Measurements from ENCODE around the gene HNRNPF. TPM values are rescaled to one million over a fixed set of nuclear protein-coding genes. Genes with fewer than 3 reads are reported as not detected.

HNRNPF gene
- total RNA-seq, 2 donors from 2014 or later, result 283 to 299 TPM

GRCh38 chr10:43384252-43385221 is 24.4 kb downstream of the HNRNPF start:
- no peak overlapping the region for H3K9ac ChIP-seq (ENCODE audit: extremely low read depth, low read length, poor library complexity, severe bottlenecking)
- 91 to 92% methylated on average over 9 to 10 of the region's 10 CpGs for WGBS, 2 experiments (ENCODE audit: insufficient coverage in 1 of 2, insufficient read length in 1 of 2)
- DNase-seq, result no peak
- H3K4me3 Mint-ChIP-seq, result no peak overlapping the region
- peaks cover 44% of the 10 kb centered on the region for H3K36me3 ChIP-seq (ENCODE audit: control insufficient read depth, insufficient read depth, low read length)
- H3K9me3 ChIP-seq (ENCODE audit: control insufficient read depth, low read length), result no peaks in the 10 kb centered on the region
- no peak overlapping the region for H3K4me3 ChIP-seq (ENCODE audit: low read length)
- H3K27ac ChIP-seq (ENCODE audit: low read depth, low read length), result no peak overlapping the region
- H3K4me1 Mint-ChIP-seq, result peaks cover 13% of the 10 kb centered on the region
- no peaks in the 10 kb centered on the region for H3K9me3 Mint-ChIP-seq
- H3K36me3 Mint-ChIP-seq (ENCODE audit: low read depth), result peaks cover 39% of the 10 kb centered on the region
- H3K27ac Mint-ChIP-seq, result peak overlapping the region; percentile 76
- no peaks in the 10 kb centered on the region for H3K27me3 ChIP-seq (ENCODE audit: control insufficient read depth, insufficient read depth, low read length, poor library complexity, severe bottlenecking)
- no peaks in the 10 kb centered on the region for H3K27me3 Mint-ChIP-seq (ENCODE audit: insufficient read depth)
- no peak for TF ChIP-seq CTCF (conservative IDR thresholded peaks at IDR 0.05)
- peaks cover 6% of the 10 kb centered on the region for H3K4me1 ChIP-seq (ENCODE audit: control insufficient read depth, insufficient read depth, low read length)

- peak overlapping the region; percentile 39 for H3K27ac Mint-ChIP-seq
- WGBS, 2 experiments (ENCODE audit: insufficient coverage in 1 of 2, insufficient read length in 1 of 2), result 77 to 88% methylated on average over 14 of the region's 14 CpGs
- Histone ChIP-seq H3K9ac (ENCODE audit: extremely low read depth, low read length, poor library complexity, severe bottlenecking) (no peak overlapping the region), H3K4me3 (ENCODE audit: low read length) (no peak overlapping the region), H3K4me1 (ENCODE audit: control insufficient read depth, insufficient read depth, low read length) (peaks cover 6% of the 10 kb centered on the region), H3K27ac (ENCODE audit: low read depth, low read length) (no peak overlapping the region), H3K27me3 (ENCODE audit: control insufficient read depth, insufficient read depth, low read length, poor library complexity, severe bottlenecking) (no peaks in the 10 kb centered on the region), H3K9me3 (ENCODE audit: control insufficient read depth, low read length) (no peaks in the 10 kb centered on the region), H3K36me3 (ENCODE audit: control insufficient read depth, insufficient read depth, low read length) (peaks cover 34% of the 10 kb centered on the region)
- H3K4me1 Mint-ChIP-seq, result peaks cover 11% of the 10 kb centered on the region
- no peak for TF ChIP-seq CTCF (conservative IDR thresholded peaks at IDR 0.05)
- H3K27me3 Mint-ChIP-seq (ENCODE audit: insufficient read depth), result no peaks in the 10 kb centered on the region
- no peak overlapping the region for H3K4me3 Mint-ChIP-seq
- DNase-seq, result no peak
- H3K9me3 Mint-ChIP-seq, result no peaks in the 10 kb centered on the region
- peaks cover 29% of the 10 kb centered on the region for H3K36me3 Mint-ChIP-seq (ENCODE audit: low read depth)
Observed at GRCh38 chr10:43383204-43383971, 25.6 kb downstream of the HNRNPF start.

- Histone ChIP-seq H3K4me1 (ENCODE audit: control insufficient read depth, insufficient read depth, low read length) (peaks cover 9% of the 10 kb centered on the region), H3K4me3 (ENCODE audit: low read length) (no peak overlapping the region), H3K27me3 (ENCODE audit: control insufficient read depth, insufficient read depth, low read length, poor library complexity, severe bottlenecking) (no peaks in the 10 kb centered on the region), H3K27ac (ENCODE audit: low read depth, low read length) (no peak overlapping the region), H3K9ac (ENCODE audit: extremely low read depth, low read length, poor library complexity, severe bottlenecking) (no peak overlapping the region), H3K36me3 (ENCODE audit: control insufficient read depth, insufficient read depth, low read length) (peaks cover 8% of the 10 kb centered on the region), H3K9me3 (ENCODE audit: control insufficient read depth, low read length) (no peaks in the 10 kb centered on the region)
- 87 to 96% methylated on average over 5 of the region's 5 CpGs for WGBS, 2 experiments (ENCODE audit: insufficient coverage in 1 of 2, insufficient read length in 1 of 2)
- TF ChIP-seq CTCF (conservative IDR thresholded peaks at IDR 0.05), result peak; percentile 47
- H3K4me3 Mint-ChIP-seq, result no peak overlapping the region
- H3K9me3 Mint-ChIP-seq, result no peaks in the 10 kb centered on the region
- H3K36me3 Mint-ChIP-seq (ENCODE audit: low read depth), result peaks cover 4% of the 10 kb centered on the region
- no peaks in the 10 kb centered on the region for H3K27me3 Mint-ChIP-seq (ENCODE audit: insufficient read depth)
- peaks cover 31% of the 10 kb centered on the region for H3K4me1 Mint-ChIP-seq
- peak overlapping the region; percentile 30 for H3K27ac Mint-ChIP-seq
- DNase-seq, result no peak
Observed at GRCh38 chr10:43380610-43381222, 28.3 kb downstream of the HNRNPF start.
